ENCODE results near the gene KRT81.

KRT81 gene

GRCh38 chr12:52238207-52238840 is 53.0 kb downstream of the KRT81 start:
- no peak for DNase-seq

GRCh38 chr12:52236386-52237050 is 54.8 kb downstream of the KRT81 start:
- no peak for DNase-seq
